Uterus (tissue), 4 donors: Measurements from ENCODE around the gene MAPK8IP2. TPM values are rescaled to one million over a fixed set of nuclear protein-coding genes. Genes with fewer than 3 reads are reported as not detected.

Source experiments
- DNase-seq, 2 donors: peaks; one replicate each; pipeline ENCODE4 v3.0.0-alpha.2; 2019 to 2020
- H3K27ac ChIP-seq, 2 donors: fragments of 200-600 bp; sonication (generic); 1 replicate in 1 of 2; 2 replicates in 1 of 2; pipeline ENCODE4 v1.5.1; 2016 to 2018
- H3K27me3 ChIP-seq, 2 donors: fragments of 200-600 bp; sonication (generic); one replicate each; pipeline ENCODE4 v1.5.1; 2018 to 2019; ENCODE audit warnings: control low read depth in 1 of 2
- H3K36me3 ChIP-seq, 2 donors: fragments of 200-600 bp; sonication (generic); one replicate each; pipeline ENCODE4 v1.5.1; 2019; ENCODE audit warnings: control low read depth in 1 of 2
- H3K4me1 ChIP-seq, 2 donors: fragments of 200-600 bp; sonication (generic); one replicate each; pipeline ENCODE4 v1.5.1; 2018 to 2019; ENCODE audit warnings: control low read depth in 1 of 2
- H3K4me3 ChIP-seq, 2 donors: fragments of 200-600 bp; sonication (generic); 1 replicate in 1 of 2; 2 replicates in 1 of 2; pipeline ENCODE4 v1.5.1; 2018 to 2019; ENCODE audit warnings: mild to moderate bottlenecking in 1 of 2
- H3K9me3 ChIP-seq, 2 donors: fragments of 200-600 bp; sonication (generic); one replicate each; pipeline ENCODE4 v1.5.1; 2019; ENCODE audit warnings: control low read depth in 1 of 2
- CTCF ChIP-seq, 4 experiments: fragments of 200-600 bp in 2 of 4; fragments of 450-650 bp in 2 of 4; sonication (generic) in 2 of 4; IDR thresholded peaks; one replicate each; pipeline ENCODE4 v1.5.1; 2016 to 2019; ENCODE audit warnings: antibody characterized with exemption in 4 of 4, mild to moderate bottlenecking in 2 of 4, moderate library complexity in 1 of 4
- POLR2A ChIP-seq, 2 donors: fragments of 450-650 bp; IDR thresholded peaks; one replicate each; pipeline ENCODE4 v1.6.1; 2016; ENCODE audit warnings: antibody characterized with exemption in 2 of 2, mild to moderate bottlenecking in 1 of 2, moderate library complexity in 1 of 2
- intact Hi-C: fragments of 100-400 bp; cut with DNase I; formaldehyde crosslinking; loops from one replicate; pipeline ENCODE4 v1.15.1; 2023; ENCODE audit warnings: low total_unique reads
- total RNA-seq, 4 donors: library from RNA; depleted of rRNA in 3 of 4; stranded (reverse); fragments of >200 nt in 3 of 4; gene quantifications; one replicate each; pipeline versions ENCODE4 v1.1.0 to v1.2.4, GENCODE V29; 2014 to 2023
- donor health status: DM: yes; HTN: yes; CAD: no.

MAPK8IP2 gene
- total RNA-seq, 4 donors from 2014 or later, result 1.7 to 6.1 (median 5.2) TPM; not detected in 1

- H3K4me3 ChIP-seq, result no peak overlapping the region
- intact Hi-C loops, result no loop called here
- H3K27ac ChIP-seq, result no peak overlapping the region
Measured at GRCh38 chr22:50621356-50621880, 20.8 kb downstream of the MAPK8IP2 start.

GRCh38 chr22:50621948-50622722 lies 21.5 kb downstream of the MAPK8IP2 start:
- Histone ChIP-seq H3K4me3 (no peak overlapping the region), H3K9me3 (no peaks in the 10 kb centered on the region), H3K27ac (no peak overlapping the region), H3K4me1 (peaks cover 0 to 4% of the 10 kb centered on the region in 2 donors), H3K27me3 (no peaks in the 10 kb centered on the region), H3K36me3 (no peaks in the 10 kb centered on the region)
- intact Hi-C loops, result no loop called here
- DNase-seq, result no peak
- TF ChIP-seq POLR2A (IDR thresholded peaks at IDR 0.05), result no peak

More at GRCh38 chr22:50621356-50621880, 20.8 kb downstream of the MAPK8IP2 start:
- H3K36me3 ChIP-seq, result no peaks in the 10 kb centered on the region
- TF ChIP-seq CTCF (IDR thresholded peaks at IDR 0.05), result no peak
- TF ChIP-seq POLR2A (IDR thresholded peaks at IDR 0.05), result no peak
- H3K9me3 ChIP-seq, result no peaks in the 10 kb centered on the region
- H3K4me1 ChIP-seq, result peaks cover 0 to 4% of the 10 kb centered on the region in 2 donors
- DNase-seq, result no peak
- no peaks in the 10 kb centered on the region for H3K27me3 ChIP-seq

- Histone ChIP-seq H3K9me3 (no peaks in the 10 kb centered on the region), H3K4me1 (peaks cover 0 to 4% of the 10 kb centered on the region in 2 donors), H3K27me3 (no peaks in the 10 kb centered on the region), H3K27ac (no peak overlapping the region), H3K4me3 (no peak overlapping the region), H3K36me3 (no peaks in the 10 kb centered on the region)
- DNase-seq, result no peak
- TF ChIP-seq POLR2A (IDR thresholded peaks at IDR 0.05) (peak in 1 of 2 donors; percentile 25), CTCF (IDR thresholded peaks at IDR 0.05) (no peak)
- intact Hi-C loops, result no loop called here
Measured at GRCh38 chr22:50622723-50623327, 22.2 kb downstream of the MAPK8IP2 start.

- Histone ChIP-seq H3K27ac (no peak overlapping the region), H3K4me3 (no peak overlapping the region), H3K36me3 (no peaks in the 10 kb centered on the region), H3K27me3 (no peaks in the 10 kb centered on the region), H3K9me3 (no peaks in the 10 kb centered on the region), H3K4me1 (peaks cover 3 to 11% of the 10 kb centered on the region in 2 donors)
- intact Hi-C loops, result no loop called here
- DNase-seq, result no peak
- TF ChIP-seq CTCF (IDR thresholded peaks at IDR 0.05), result no peak
- TF ChIP-seq POLR2A (IDR thresholded peaks at IDR 0.05), result no peak
Measured at GRCh38 chr22:50624347-50625130, 23.9 kb downstream of the MAPK8IP2 start.

GRCh38 chr22:50625131-50625567 lies 24.6 kb downstream of the MAPK8IP2 start:
- Histone ChIP-seq H3K36me3 (no peaks in the 10 kb centered on the region), H3K4me1 (peaks cover 3 to 11% of the 10 kb centered on the region in 2 donors), H3K4me3 (no peak overlapping the region), H3K27ac (no peak overlapping the region), H3K9me3 (no peaks in the 10 kb centered on the region), H3K27me3 (no peaks in the 10 kb centered on the region)
- intact Hi-C loops, result no loop called here
- no peak for DNase-seq
- no peak for TF ChIP-seq POLR2A (IDR thresholded peaks at IDR 0.05)
- TF ChIP-seq CTCF (IDR thresholded peaks at IDR 0.05), result no peak
